H1 (cell line): ENCODE results near the gene PDE4D. TPM values are rescaled to one million over a fixed set of nuclear protein-coding genes. Genes with fewer than 3 reads are reported as not detected.

Experiments
- CTCF ChIA-PET: fragments of 300-600 bp; sonication (Branson Sonifier 250); formaldehyde crosslinking; loops from one replicate; lab custom pipeline; 2021; ENCODE audit not compliant: partially characterized antibody; lab: Charles Lee
- POLR2A ChIA-PET: fragments of 300-600 bp; sonication (Branson Sonifier 250); formaldehyde crosslinking; loops from one replicate; lab custom pipeline; 2021; ENCODE audit warnings: inconsistent platforms; ENCODE audit not compliant: partially characterized antibody; lab: Charles Lee
- DNase-seq, 2 experiments: peaks; one replicate each; pipeline versions ENCODE4 v3.0.0 to v3.0.0-alpha.2; 2010 to 2022; ENCODE audit warnings: low spot score in 2 of 2, low read depth in 1 of 2, mixed read lengths in 1 of 2
- FAIRE-seq: peaks from 2 replicates; lab custom pipeline; 2011; peaks lifted over from hg19 to GRCh38; lab: Jason Lieb, UNC
- H2AFZ ChIP-seq: 2 replicates; pipeline ENCODE4 v1.8.1; 2012; ENCODE audit warnings: low read length, inconsistent platforms
- H2AK5ac ChIP-seq: 2 replicates; pipeline ENCODE4 v1.6.1; 2013; ENCODE audit warnings: low read depth, low read length
- H2BK120ac ChIP-seq: replicated peaks from 2 replicates; pipeline ENCODE3; 2013; ENCODE audit warnings: low read depth, low read length, inconsistent platforms
- H2BK12ac ChIP-seq: 2 replicates; pipeline ENCODE4 v1.6.1; 2013; ENCODE audit warnings: low read depth, low read length
- H2BK15ac ChIP-seq: 2 replicates; pipeline ENCODE4 v1.6.1; 2013; ENCODE audit warnings: low read length
- H2BK20ac ChIP-seq: 2 replicates; pipeline ENCODE4 v1.6.1; 2013; ENCODE audit warnings: low read length
- H2BK5ac ChIP-seq: 2 replicates; pipeline ENCODE4 v1.6.1; 2013; ENCODE audit warnings: low read depth, low read length
- H3K14ac ChIP-seq: 2 replicates; pipeline ENCODE4 v1.6.1; 2013; ENCODE audit warnings: inconsistent platforms; ENCODE audit not compliant: insufficient read length
- H3K18ac ChIP-seq: 2 replicates; pipeline ENCODE4 v1.6.1; 2013; ENCODE audit warnings: low read length; ENCODE audit errors: extremely low read depth
- H3K23ac ChIP-seq: 2 replicates; pipeline ENCODE4 v1.6.1; 2013; ENCODE audit warnings: inconsistent platforms; ENCODE audit not compliant: insufficient read length
- H3K23me2 ChIP-seq: 2 replicates; pipeline ENCODE4 v1.6.1; 2013; ENCODE audit warnings: low read depth, low read length
- H3K27ac ChIP-seq: 2 replicates; pipeline ENCODE4 v1.6.1; 2011; ENCODE audit warnings: low read depth, low read length, inconsistent platforms
- H3K27me3 ChIP-seq, 4 experiments: replicated peaks in 1 of 4; 1 replicate in 1 of 4; 2 replicates in 3 of 4; pipeline versions ENCODE4 v1.6.1 to v1.8.1; 2011 to 2013; ENCODE audit warnings: low read length in 3 of 4, mild to moderate bottlenecking in 3 of 4, inconsistent platforms in 2 of 4, mixed read lengths in 2 of 4, moderate library complexity in 1 of 4; ENCODE audit not compliant: control insufficient read depth in 3 of 4, insufficient read depth in 3 of 4; ENCODE audit errors: extremely low read depth in 1 of 4
- H3K36me3 ChIP-seq, 4 experiments: 2 replicates each; pipeline versions ENCODE4 v1.6.1 to v1.8.1; 2011 to 2013; ENCODE audit warnings: mild to moderate bottlenecking in 4 of 4, low read length in 3 of 4, moderate library complexity in 2 of 4, control low read depth in 1 of 4, inconsistent platforms in 1 of 4; ENCODE audit not compliant: insufficient read depth in 4 of 4, control insufficient read depth in 2 of 4
- H3K4ac ChIP-seq: replicated peaks from 2 replicates; pipeline ENCODE3; 2013; ENCODE audit warnings: low read length, low read depth, mixed read lengths, inconsistent platforms; ENCODE audit not compliant: insufficient read length
- H3K4me1 ChIP-seq, 4 experiments: replicated peaks in 1 of 4; 1 replicate in 1 of 4; 2 replicates in 3 of 4; pipeline versions ENCODE4 v1.6.1 to v1.8.1; 2011 to 2013; ENCODE audit warnings: low read length in 3 of 4, inconsistent platforms in 2 of 4, mixed read lengths in 1 of 4; ENCODE audit not compliant: insufficient read depth in 4 of 4, control insufficient read depth in 3 of 4
- H3K4me2 ChIP-seq, 2 experiments: 2 replicates each; pipeline versions ENCODE4 v1.6.1 to v1.8.1; 2011 to 2013; ENCODE audit warnings: low read depth in 2 of 2, low read length in 2 of 2, control low read depth in 1 of 2, inconsistent platforms in 1 of 2, mild to moderate bottlenecking in 1 of 2; ENCODE audit not compliant: insufficient read depth in 1 of 2
- H3K4me3 ChIP-seq, 4 experiments: fragments of 200-600, 300-600 bp in 1 of 4; sonication (generic), shearing (Covaris generic), sonication (Bioruptor Twin) in 1 of 4; 2 replicates each; pipeline versions ENCODE4 v1.5.1 to v1.8.1; 2011 to 2016; ENCODE audit warnings: low read length in 4 of 4, low read depth in 3 of 4, control low read depth in 2 of 4, inconsistent platforms in 2 of 4, mild to moderate bottlenecking in 2 of 4, mixed read lengths in 1 of 4, moderate library complexity in 1 of 4; ENCODE audit not compliant: insufficient read depth in 2 of 4; ENCODE audit errors: extremely low read depth in 1 of 4
- H3K56ac ChIP-seq: replicated peaks from 2 replicates; pipeline ENCODE3; 2013; ENCODE audit warnings: low read depth, mild to moderate bottlenecking, mixed read lengths, low read length, inconsistent platforms; ENCODE audit not compliant: insufficient read length
- H3K79me1 ChIP-seq: 2 replicates; pipeline ENCODE4 v1.6.1; 2013; ENCODE audit warnings: low read depth, low read length, control low read depth
- H3K79me2 ChIP-seq, 2 experiments: 2 replicates each; pipeline versions ENCODE4 v1.6.1 to v1.8.1; 2012 to 2013; ENCODE audit warnings: low read length in 2 of 2, mild to moderate bottlenecking in 2 of 2, inconsistent platforms in 1 of 2; ENCODE audit not compliant: insufficient read depth in 2 of 2, control insufficient read depth in 1 of 2
- H3K9ac ChIP-seq, 4 experiments: replicated peaks in 1 of 4; 1 replicate in 1 of 4; 2 replicates in 3 of 4; pipeline versions ENCODE4 v1.6.1 to v1.8.1; 2011 to 2013; ENCODE audit warnings: low read depth in 3 of 4, low read length in 3 of 4, control low read depth in 2 of 4, mild to moderate bottlenecking in 2 of 4, moderate library complexity in 2 of 4, inconsistent platforms in 1 of 4; ENCODE audit errors: extremely low read depth in 1 of 4
- H3K9me3 ChIP-seq, 2 experiments: 2 replicates each; pipeline versions ENCODE4 v1.6.1 to v1.8.1; 2012 to 2013; ENCODE audit warnings: mild to moderate bottlenecking in 2 of 2, moderate library complexity in 2 of 2, control low read depth in 1 of 2, inconsistent platforms in 1 of 2, low read depth in 1 of 2, low read length in 1 of 2, mixed read lengths in 1 of 2; ENCODE audit not compliant: insufficient read depth in 2 of 2
- H4K20me1 ChIP-seq, 2 experiments: replicated peaks in 1 of 2; 2 replicates each; pipeline versions ENCODE3 to v1.8.1; 2011 to 2013; ENCODE audit warnings: inconsistent platforms in 2 of 2, low read length in 2 of 2, mild to moderate bottlenecking in 1 of 2; ENCODE audit not compliant: insufficient read depth in 2 of 2, control insufficient read depth in 1 of 2
- H4K5ac ChIP-seq: 2 replicates; pipeline ENCODE4 v1.6.1; 2013; ENCODE audit warnings: low read length, low read depth, mixed read lengths, inconsistent platforms; ENCODE audit not compliant: insufficient read length
- H4K8ac ChIP-seq: 2 replicates; pipeline ENCODE4 v1.8.0; 2013; ENCODE audit warnings: mild to moderate bottlenecking, moderate library complexity, low read length, inconsistent platforms; ENCODE audit not compliant: insufficient read depth; ENCODE audit errors: extremely low read depth
- H4K91ac ChIP-seq: replicated peaks from 2 replicates; pipeline ENCODE3; 2013; ENCODE audit warnings: low read length, mixed read lengths, inconsistent platforms; ENCODE audit not compliant: insufficient read length
- FOSL1 ChIP-seq: IDR thresholded peaks from 2 replicates; pipeline ENCODE4 v1.6.1; 2011; ENCODE audit warnings: mild to moderate bottlenecking, low read depth, low read length, moderate library complexity; ENCODE audit not compliant: insufficient read depth
- JUN ChIP-seq: IDR thresholded peaks from 2 replicates; pipeline ENCODE4 v1.6.1; 2011; ENCODE audit warnings: low read depth, mild to moderate bottlenecking, improper control_type of control experiment, low read length
- WGBS, 2 experiments: shearing (Covaris generic) in 1 of 2; methylation state at CpG; one replicate each; pipeline versions ENCODE4 v1.1.6 to v1.1.7; 2013 to 2015; ENCODE audit warnings: low lambda C conversion rate in 2 of 2, mixed read lengths in 2 of 2, inconsistent platforms in 1 of 2, low coverage in 1 of 2, missing lambda C conversion rate in 1 of 2; ENCODE audit not compliant: insufficient replicate concordance in 2 of 2, insufficient coverage in 1 of 2, insufficient read length in 1 of 2; ENCODE audit errors: extremely low coverage in 1 of 2, missing lambda C conversion rate in 1 of 2; 5-methylcytosine and 5-hydroxymethylcytosine counted together
- polyA plus RNA-seq, 7 experiments: library from polyadenylated mRNA; depleted of rRNA in 3 of 7; stranded (reverse) in 5 of 7; unstranded in 2 of 7; fragments of >200 nt in 5 of 7; fragments of 200-250 nt in 2 of 7; gene quantifications; 1 replicate in 5 of 7; 2 replicates in 1 of 7; 4 replicates in 1 of 7; pipeline versions ENCODE4 v1.2.1 to v1.2.3, GENCODE V29; 2011 to 2013; ENCODE audit warnings: missing spikeins in 2 of 7, mixed read lengths in 2 of 7
- total RNA-seq: library from RNA; stranded (reverse); fragmentation: NEBNext Ultra II Directional; extraction: Animal tissue kit (Norgen Biotek cat#: 25700); gene quantifications from 2 replicates; pipeline ENCODE4 v1.2.1, GENCODE V29; 2021
- TF ChIP-seq, protein P1 (sequence below): IDR thresholded peaks from 2 replicates; pipeline ENCODE4 v1.6.1; 2011; ENCODE audit warnings: low read length, improper control_type of control experiment

PDE4D gene
- total and polyA plus RNA-seq, 2 of the 8 experiments (the other 6 are each of a cell fraction or from before 2014, with no cell fraction given), result 2.3 to 3.7 TPM

DNA sequence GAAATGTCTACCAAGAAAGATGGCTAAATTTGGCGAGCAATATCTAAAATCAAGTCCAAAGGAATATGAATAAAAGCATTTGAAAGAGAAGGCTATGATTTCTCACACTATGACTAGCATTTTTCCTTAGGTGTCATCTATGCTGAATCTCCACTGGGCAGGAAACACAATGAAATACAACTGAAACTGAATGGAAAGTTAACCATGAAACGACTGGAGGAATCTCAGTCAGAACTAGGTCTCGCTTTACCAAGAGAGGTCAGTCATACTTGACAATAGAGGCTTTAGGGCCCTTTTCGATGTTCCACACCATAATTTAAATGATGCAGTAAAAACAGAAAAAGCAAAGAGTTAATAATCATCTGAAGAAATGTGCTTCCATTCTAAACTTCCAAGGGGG lies 339.0 kb downstream of the PDE4D start:
- ChIA-PET POLR2A (interaction anchor here (0.9 kb wide), 1 partner anchor 9 kb away, joined by 4 read pairs; no protein-coding TSS in a partner anchor), CTCF (interaction anchor here (0.9 to 2.6 kb wide), 2 partner anchors 15 to 33 kb away, joined by 3 to 8 read pairs; no protein-coding TSS in a partner anchor)
- Histone ChIP-seq H2BK12ac (no peak overlapping the region), H3K56ac (no peak overlapping the region), H3K27ac (no peak overlapping the region), H3K27me3 (no peaks in the 10 kb centered on the region), H3K4me2 (no peak overlapping the region), H3K9me3 (no peaks in the 10 kb centered on the region), H3K9ac (no peak overlapping the region), H3K79me2 (no peaks in the 10 kb centered on the region), H3K4ac (no peak overlapping the region), H3K79me1 (no peaks in the 10 kb centered on the region), H2BK20ac (no peak overlapping the region), H4K20me1 (no peaks in the 10 kb centered on the region), H3K14ac (no peak overlapping the region), H3K4me3 (no peak overlapping the region), H4K91ac (no peak overlapping the region), H2AFZ (no peak overlapping the region), H2BK5ac (no peak overlapping the region), H3K18ac (no peak overlapping the region), H3K36me3 (no peaks in the 10 kb centered on the region), H3K4me1 (peaks cover 0 to 4% (median 1%) of the 10 kb centered on the region in 4 experiments; a peak in 3 of 7 replicates), H4K5ac (no peak overlapping the region), H4K8ac (no peak overlapping the region), H2BK15ac (no peak overlapping the region), H2AK5ac (no peak overlapping the region), H2BK120ac (no peak overlapping the region), H3K23me2 (no peaks in the 10 kb centered on the region), H3K23ac (no peak overlapping the region)
- FAIRE-seq (no peak), DNase-seq (no peak)
- no peak for TF ChIP-seq FOSL1
- TF ChIP-seq JUN, result no peak
- TF ChIP-seq, protein P1, sequence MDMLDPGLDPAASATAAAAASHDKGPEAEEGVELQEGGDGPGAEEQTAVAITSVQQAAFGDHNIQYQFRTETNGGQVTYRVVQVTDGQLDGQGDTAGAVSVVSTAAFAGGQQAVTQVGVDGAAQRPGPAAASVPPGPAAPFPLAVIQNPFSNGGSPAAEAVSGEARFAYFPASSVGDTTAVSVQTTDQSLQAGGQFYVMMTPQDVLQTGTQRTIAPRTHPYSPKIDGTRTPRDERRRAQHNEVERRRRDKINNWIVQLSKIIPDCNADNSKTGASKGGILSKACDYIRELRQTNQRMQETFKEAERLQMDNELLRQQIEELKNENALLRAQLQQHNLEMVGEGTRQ, result no peak
- WGBS, 2 experiments, result 88% methylated on average over 4 of the region's 4 CpGs; no CpG with 5 or more reads in 1 of the 2 experiments
